Cardiac septum (tissue), 1 donor: ENCODE data around the gene GRXCR1. TPM values are rescaled to one million over a fixed set of nuclear protein-coding genes. Genes with fewer than 3 reads are reported as not detected.

Experiments used
- DNase-seq: peaks from one replicate; pipeline ENCODE4 v3.0.0-alpha.2; 2020; ENCODE audit warnings: low spot score
- intact Hi-C: fragments of 100-400 bp; cut with DNase I; formaldehyde crosslinking; loops from one replicate; pipeline ENCODE4 v1.14.0; 2022
- total RNA-seq: library from RNA; stranded (reverse); fragmentation: NEBNext Ultra II Directional; extraction: Animal tissue kit (Norgen Biotek cat#: 25700); gene quantifications from one replicate; pipeline ENCODE4 v1.2.1, GENCODE V29; 2021
- donor health status: DM: no; HTN: no; CAD: no.

Gene GRXCR1
- total RNA-seq, 1 donor from 2014 or later, result not detected

DNA sequence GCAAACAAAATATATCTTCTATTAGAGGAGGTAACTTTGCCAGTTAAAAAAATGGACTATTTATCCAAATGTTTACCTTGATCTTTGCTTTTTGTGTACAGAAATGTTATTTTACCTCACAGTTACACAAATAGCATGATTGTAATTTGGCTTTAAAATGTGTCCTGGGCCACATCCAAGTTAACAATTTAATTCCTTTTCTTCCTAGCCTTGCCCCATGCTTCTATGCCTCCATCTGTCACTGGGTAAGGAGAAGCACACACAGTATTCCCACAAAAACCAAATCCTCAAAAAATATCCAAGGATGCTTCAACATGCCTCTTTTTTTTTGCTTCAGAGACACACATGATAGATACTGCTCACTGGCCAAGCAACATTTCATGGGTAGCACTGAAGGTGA lies 30.9 kb downstream of the GRXCR1 start:
- intact Hi-C loops, result no loop called here
- no peak for DNase-seq

DNA sequence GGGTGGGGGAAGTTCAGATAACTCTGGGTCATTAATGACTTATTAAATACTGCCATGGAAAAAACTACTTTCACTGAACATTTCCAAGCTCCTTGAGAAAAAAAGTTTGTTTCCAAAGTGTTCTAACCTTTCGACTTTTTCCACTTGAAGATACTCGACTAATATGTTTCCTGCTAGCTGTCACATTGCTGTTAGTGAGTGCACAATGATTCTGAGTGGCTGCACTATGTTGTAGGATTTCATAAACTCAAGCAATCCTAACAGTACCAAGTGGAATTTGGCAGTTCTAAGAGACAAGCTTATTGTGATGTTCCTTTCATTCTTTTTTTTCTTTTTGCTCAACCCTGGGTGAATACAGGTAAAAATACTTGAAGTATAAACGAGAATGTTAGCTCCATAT lies 33.4 kb downstream of the GRXCR1 start:
- DNase-seq, result no peak
- intact Hi-C loops, result no loop called here

DNA sequence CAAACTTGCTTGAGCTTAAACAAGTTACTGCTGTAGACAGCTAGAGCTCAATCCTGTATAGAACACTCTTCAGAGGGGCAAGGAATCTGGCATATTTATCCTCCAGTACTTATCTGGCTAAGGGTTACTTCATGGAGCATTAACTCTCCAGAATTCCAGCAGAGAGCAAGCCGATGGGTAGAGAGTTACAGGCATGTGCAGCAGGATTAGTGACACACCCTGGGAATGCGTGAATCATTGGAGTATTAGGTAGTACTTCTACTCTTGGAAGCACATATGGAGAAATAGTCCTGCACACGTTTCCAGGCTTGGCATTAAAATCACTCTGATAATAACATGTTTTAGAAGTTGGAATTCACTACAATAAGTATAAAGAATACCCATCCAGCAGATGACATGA lies 35.4 kb downstream of the GRXCR1 start:
- intact Hi-C loops, result no loop called here

DNA sequence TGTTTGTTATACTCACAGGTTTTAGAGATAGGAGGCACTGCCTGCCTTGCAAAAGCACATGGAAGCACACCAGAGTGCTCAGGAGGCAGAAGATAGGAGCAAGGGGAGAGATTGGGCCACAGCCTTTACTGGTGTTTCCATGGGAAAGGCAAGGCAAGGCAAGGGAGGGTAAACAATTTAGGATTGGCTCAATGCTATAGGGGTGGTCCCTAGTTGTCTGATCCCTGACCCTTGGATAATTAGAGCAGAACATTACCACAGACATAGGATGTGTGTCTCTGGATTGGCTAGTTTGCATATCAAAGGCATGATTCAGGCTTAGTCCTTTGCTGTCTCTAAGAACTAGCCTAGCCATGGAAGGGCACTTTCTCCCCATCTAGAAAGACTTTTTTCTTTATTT lies 36.1 kb downstream of the GRXCR1 start:
- intact Hi-C loops, result no loop called here
- DNase-seq, result no peak

More for the DNA sequence above, 35.4 kb downstream of the GRXCR1 start:
- no peak for DNase-seq

DNA sequence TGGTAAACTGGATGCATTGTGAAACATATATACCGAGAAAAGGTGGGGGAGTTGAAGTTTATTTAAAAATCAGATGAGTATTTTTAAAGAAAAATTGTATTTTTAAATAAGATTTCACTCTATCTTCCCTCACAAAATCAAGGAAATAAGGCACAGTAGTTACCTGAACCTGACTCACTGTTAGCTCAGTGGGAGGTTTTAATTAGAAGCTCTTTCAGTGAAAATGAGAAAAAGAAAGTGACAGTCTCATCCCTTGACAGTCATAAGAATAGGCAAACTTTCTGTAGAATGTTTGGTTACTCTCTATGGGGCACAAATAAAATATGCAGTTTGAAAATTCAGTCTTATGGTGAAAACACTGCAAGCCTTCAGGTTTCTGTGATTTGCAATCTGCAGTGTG lies 49.7 kb downstream of the GRXCR1 start:
- intact Hi-C loops, result no loop called here
- DNase-seq, result no peak

DNA sequence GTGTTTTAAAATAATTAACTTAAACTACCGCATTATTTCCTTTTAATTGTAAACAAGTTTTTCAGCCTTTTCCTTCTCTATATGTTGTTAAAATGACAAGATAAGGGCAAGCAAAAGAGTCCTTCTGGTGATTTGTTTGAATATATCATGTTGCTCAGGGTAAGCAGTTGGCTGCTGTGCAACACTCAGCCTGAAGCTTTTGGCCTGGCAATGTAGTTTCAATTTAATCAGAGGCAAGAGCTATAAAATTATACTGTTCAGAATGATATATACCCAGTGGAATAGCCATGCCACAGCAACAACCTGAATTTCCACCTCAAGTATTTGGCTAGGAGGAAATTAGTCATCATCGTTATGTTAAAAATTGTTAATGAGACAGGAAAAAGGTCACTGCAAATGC lies 53.4 kb downstream of the GRXCR1 start:
- intact Hi-C loops, result no loop called here

DNA sequence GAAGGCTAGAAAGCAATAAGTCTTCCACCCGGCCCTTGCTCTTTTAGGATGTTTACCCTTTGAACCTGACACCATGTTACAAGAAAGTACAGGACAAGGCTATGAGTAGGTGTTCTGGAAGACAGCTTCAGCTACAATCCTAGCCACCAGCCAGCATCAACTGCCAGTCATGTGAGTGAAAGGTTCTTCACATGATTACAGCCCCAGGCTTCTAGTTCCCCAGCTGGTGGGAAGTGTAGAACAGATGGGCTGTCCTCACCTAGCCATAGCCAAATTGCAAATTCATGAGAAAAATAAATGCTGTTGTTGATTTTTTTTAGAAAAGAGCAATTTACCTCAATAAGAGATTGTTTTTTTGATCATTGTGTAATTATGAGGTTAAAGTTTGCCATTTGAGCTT lies 60.8 kb downstream of the GRXCR1 start:
- intact Hi-C loops, result no loop called here

More for the DNA sequence above, 53.4 kb downstream of the GRXCR1 start:
- DNase-seq, result no peak

DNA sequence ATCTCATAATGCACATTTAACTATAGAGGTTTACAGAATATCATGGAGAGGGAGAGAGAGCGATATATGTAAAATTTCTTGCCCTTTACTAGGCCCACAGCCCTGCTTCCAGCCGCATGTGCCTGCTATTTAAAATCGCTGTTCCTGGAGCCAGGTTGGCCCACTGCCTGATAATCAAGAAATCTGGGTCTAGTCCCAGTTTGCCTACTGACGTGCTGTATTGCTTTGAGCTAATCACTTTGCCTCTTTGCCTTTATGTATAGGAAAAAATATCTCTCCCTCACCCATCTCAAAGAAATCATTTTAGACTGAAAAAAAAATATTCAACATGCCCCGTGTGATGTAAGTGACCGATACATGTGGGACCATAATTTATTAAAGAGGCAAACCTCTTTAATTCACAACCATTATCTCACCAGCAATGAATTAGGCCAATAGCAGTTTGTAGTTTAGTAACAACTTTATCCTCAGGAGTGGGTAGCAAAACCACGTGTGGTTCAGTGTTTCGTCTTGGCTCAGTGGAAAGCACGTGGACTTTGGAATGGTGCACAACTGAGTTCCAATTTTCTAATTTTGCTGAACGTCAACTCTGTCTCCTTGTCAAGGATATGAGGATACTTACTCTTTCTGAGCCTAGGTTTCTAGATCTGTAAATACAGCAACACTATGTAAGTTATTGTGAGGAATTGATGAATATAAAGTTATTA lies 62.6 kb downstream of the GRXCR1 start:
- no peak for DNase-seq
- intact Hi-C loops, result no loop called here

More for the DNA sequence above, 60.8 kb downstream of the GRXCR1 start:
- DNase-seq, result no peak

DNA sequence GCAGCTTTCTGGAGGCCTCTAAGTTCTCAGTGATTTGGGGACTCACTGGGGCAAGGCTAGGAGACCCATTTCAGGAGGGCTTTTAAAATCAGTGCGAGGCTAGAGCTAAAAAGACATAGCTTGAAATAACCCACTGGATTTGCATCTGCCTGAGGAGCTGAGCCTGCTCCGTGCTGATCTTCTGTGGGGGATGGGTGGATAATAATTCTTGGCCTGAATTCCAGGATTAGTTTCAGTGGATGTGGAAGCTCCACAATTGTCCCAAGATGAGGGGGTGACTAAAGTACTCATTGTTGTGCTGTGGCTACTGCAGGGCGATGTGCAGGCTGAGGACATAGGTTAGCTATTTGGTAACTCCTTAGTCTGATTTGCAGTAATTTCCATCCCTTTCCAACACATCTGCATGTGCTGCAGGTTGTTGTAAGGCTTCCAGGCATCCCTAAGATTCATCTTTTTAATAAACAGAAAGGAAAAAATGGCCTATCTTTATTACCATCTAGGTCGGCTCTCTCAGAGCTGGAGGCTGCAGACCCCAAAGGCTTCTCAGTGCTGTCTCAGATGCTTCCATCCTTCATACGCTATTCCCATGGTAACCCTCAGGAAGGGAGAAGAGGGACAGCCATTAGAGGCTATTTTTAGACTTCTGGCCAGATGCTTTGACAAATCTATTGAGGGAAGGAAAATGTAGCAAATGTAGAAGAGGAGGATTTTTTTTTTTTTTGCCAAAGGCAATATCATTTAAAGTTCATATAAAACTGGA lies 63.4 kb downstream of the GRXCR1 start:
- DNase-seq, result no peak
- intact Hi-C loops, result no loop called here

DNA sequence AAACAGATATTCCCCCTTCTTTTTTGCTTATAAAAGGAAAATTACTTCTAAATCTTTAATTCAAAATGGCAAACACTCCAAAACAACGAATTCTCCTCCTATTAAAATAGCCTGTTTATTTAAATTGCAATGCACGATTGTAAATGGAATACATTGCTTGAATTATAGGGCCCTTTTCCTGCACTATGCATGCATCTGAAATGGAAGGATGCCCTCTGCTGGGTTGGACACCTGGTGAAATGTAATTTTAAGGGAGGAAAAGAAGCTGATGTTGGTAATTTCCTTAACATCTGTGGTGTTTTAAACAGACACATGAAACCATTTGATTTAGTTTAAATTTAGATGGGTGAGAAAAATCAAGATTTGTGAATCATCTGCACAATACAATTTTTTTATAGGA lies 72.8 kb downstream of the GRXCR1 start:
- DNase-seq, result no peak
- intact Hi-C loops, result no loop called here

DNA sequence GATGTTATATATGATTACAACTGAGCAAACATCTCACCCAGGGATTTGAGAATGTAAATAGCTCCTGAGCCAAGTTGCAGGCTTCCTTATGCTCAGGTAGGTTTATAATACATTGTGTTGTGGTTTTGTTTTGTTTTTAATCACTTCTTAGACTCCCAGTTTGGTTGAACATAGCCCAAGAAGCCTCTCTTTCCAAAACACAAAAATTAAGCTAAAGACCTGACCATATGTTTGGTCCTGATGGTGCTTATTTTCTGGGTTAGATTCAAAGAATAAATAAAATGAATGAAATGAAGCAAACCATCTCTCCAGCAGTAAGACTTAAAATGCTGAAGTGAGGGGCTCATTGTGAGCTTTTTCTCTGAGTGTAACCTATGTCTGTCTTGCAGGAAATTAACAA lies 93.5 kb downstream of the GRXCR1 start:
- intact Hi-C loops, result no loop called here
- DNase-seq, result no peak

DNA sequence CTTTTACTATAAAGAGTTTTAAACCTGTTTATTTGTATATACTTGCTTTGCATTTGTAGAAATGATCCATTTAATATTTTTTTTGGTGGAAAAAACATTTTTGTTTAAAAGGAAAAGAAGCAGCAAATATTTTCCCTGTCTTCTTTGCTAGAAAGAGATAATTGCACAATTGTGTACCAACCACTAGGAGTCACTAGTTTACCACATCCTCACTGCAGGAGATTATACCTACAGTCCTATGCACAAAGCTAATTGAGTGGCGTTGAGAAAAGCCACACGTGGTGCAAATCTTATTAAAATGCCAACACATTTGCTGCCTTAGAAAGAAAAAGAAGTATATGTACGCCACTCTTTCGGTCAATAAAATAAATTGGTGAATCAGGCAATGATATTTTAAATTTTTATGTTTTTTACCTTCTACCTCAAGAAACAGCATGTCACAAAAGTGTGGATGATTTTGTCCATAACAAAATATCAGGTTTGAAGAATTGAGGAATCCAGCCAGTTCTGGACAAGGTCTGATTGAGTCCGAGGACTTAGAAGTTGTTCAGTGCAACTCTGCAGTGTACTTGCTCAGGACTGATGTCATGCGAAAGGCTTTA lies 102.9 kb downstream of the GRXCR1 start:
- intact Hi-C loops, result no loop called here
- no peak for DNase-seq

DNA sequence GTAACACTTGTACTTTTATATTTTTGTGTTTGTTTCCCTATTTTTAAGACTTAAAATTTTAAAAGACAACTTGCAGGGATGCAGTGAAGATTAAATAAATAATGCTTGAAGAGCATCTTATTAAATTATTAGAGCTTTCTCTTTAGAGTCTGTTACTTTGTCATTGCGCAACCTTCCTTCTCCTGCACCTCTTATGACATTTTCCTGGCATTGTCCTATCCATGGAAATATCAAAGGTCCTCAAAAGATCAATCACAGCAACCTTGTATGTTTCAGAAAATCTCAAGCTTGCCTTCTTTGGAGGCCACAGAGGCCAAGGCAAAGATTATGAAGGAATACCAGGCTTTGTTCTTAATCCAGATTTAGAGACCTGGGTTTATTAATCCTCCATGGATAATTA lies 116.3 kb downstream of the GRXCR1 start:
- intact Hi-C loops, result no loop called here
- DNase-seq, result no peak

DNA sequence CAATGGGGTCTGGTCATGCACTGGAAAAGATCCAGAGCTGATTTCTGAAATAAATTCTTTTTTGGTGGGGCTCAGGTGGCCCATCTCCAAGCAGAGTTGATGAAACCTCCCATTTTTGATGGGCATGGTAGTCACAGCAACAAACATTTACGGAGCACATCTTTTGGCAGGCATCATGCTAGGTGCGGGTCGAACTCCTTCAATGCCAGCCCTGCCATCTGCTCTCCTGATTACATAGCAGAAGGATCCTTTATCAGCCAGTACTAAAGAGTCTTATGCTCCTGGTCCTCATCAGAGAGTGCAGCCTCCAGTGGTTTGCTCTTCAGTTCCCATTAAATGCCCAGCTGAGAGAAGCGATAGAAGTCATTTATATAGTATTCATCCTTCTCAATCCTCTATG lies 121.7 kb downstream of the GRXCR1 start:
- intact Hi-C loops, result no loop called here
- DNase-seq, result no peak

DNA sequence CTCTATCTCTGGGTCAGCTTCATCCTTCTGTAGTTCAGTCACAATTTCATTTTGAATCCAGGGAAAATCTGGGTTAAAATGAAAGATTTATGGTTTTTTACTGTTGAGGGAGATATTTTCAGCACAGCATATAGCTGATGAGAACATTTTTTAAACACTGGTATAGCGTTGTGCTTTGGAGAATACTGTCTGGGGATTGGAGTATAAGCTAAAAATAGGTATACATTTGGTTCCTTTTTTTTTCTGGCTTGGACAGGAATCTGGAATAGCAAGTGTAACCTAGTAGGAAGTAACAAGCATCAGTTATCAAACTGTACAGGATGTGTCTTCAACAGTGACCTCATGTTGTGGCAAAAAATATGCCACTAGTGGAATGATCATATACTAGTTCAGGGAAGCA lies 149.1 kb downstream of the GRXCR1 start:
- intact Hi-C loops, result no loop called here
- no peak for DNase-seq

DNA sequence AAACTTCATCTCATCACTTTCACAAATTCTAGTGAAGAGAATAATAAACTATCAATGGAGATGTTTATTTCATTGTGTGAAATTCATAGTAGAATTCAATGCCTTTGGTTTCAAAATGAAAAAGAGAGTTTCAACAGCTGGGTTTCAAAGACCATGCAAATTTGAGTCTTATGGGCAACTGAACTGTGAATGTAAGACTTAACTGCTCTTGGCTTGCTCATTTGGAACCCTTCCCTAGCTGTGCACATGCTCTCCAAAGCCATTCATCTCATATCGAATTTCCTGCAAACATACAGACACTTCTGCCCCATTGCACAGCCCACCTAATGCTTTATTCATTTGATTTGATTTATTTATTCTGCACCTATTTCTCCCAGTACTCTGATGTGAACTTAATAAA lies 154.5 kb downstream of the GRXCR1 start:
- intact Hi-C loops, result no loop called here
- no peak for DNase-seq

DNA sequence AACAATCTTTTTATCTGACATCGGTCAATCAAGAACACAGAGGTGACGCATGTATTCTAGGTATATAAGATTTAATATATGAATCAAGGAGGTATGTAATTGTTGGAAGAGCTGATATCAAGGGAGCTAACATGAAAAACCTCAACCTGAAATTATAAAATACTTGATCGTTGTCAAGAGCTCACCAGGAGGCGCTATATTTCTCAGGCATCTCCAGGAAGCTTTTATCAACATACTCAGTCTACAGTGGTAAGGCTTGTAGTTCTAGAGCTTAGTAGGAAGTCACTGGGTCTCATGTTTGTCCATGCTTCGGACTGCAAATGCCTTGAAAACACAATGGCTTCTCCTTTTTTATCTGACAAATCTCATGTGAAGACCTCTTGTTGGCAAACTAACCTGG lies 156.1 kb downstream of the GRXCR1 start:
- intact Hi-C loops, result no loop called here
- DNase-seq, result no peak

DNA sequence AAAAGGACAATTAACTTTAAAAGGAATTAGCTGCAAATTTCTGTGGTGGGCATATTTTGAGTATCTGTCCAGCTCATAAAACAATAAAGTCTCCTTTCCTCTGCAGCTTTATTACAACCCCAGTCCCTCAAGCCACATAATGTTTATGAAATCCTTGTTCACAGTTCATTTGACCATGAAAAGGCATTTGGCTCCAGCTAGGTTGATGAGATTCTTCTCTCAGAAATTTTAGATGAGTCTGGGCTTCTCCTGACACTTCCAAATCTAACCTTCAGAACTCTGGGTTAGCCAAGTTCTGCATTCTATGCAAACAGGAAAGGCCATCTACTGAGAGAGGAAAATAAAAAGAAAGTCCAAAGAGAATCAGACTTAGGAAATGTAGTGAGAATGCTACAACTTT lies 156.8 kb downstream of the GRXCR1 start:
- DNase-seq, result no peak
- intact Hi-C loops, result no loop called here

DNA sequence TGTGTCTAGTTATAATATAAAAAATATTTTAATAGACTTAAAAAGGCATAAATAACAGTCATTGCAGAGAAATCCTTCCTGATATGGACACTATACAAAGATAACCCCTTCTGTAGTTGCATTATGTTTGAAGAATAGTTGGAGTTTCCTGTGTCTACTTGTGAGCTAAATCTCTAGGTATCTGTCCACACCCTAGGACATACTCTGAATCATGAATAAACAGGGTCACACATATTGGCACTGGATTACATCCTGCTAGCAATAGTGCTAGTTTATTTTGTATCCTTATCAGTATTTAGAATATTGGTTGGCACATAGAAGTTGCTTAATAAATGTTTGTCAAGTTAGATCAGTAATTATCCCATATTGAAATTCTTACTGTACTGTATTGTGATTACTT lies 173.9 kb downstream of the GRXCR1 start:
- no peak for DNase-seq
- intact Hi-C loops, result no loop called here

DNA sequence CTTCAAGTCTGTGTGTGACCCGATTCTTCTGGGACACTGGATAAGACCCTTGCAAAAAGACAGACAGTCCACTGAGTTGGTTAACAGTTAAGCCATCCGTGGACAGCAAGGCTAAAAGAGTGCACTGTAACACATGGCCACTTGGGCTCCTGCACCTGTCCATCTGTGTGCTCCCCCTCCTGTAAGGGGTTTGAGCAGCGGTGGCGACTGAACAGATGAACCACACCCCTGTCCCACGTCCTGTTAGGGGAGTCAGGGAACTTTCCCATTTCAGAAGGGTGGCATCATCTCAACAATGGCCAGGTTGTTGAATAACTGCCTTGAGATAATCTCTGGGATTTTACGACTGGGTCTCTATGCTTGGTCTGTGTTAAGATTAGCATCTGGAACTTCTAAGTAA lies 178.6 kb downstream of the GRXCR1 start:
- intact Hi-C loops, result no loop called here
- no peak for DNase-seq
